ENCODE measurements around the gene IL26.

GRCh38 chr12:68261896-68262295 lies 36.3 kb upstream of the IL26 start:
- no peak for TF ChIP-seq POLR2A (IDR thresholded peaks at IDR 0.05)
- no peak for TF ChIP-seq CTCF (IDR thresholded peaks at IDR 0.05)
